Gastroesophageal sphincter (tissue), 3 donors: ENCODE data around the gene AP3S2.

ENCODE experiments used
- EP300 ChIP-seq: sonication (generic); formaldehyde crosslinking; IDR thresholded peaks from one replicate; pipeline ENCODE4 v1.6.1; 2017; ENCODE audit warnings: antibody characterized with exemption, mild to moderate bottlenecking
- POLR2A ChIP-seq, 2 donors: fragments of 450-650 bp; IDR thresholded peaks; one replicate each; pipeline ENCODE4 v1.6.1; 2017; ENCODE audit warnings: antibody characterized with exemption in 2 of 2, mild to moderate bottlenecking in 2 of 2, moderate library complexity in 1 of 2
- POLR2AphosphoS5 ChIP-seq: sonication (generic); formaldehyde crosslinking; IDR thresholded peaks from one replicate; pipeline ENCODE4 v1.6.1; 2017; ENCODE audit warnings: antibody characterized with exemption
- TF ChIP-seq, protein P1 (sequence below), 4 experiments: fragments of 200-600 bp in 2 of 4; fragments of 450-650 bp in 2 of 4; sonication (generic) in 1 of 4; IDR thresholded peaks; one replicate each; pipeline ENCODE4 v1.5.1; 2017 to 2019; ENCODE audit warnings: antibody characterized with exemption in 4 of 4, mild to moderate bottlenecking in 2 of 4, moderate library complexity in 2 of 4

DNA sequence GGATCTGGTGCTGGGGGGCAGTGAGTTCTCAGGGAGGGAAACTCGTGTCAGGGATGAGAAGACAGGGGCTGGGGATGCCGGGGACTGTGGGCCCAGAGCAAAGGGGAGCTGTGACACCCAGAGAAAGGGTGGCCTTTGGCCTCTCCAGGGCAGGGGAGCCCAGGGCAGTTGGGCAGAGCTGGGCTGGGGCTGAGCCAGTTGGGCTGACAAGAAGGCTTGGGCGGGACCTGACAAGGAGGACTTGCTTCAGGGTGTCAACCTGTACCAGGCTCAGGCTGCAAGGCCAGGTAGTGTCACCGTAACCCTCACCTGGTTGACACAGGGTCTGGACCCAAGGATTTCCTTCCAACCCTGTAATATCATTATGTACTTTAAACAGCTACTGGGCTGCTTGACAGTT is 66.0 kb downstream of the AP3S2 start:
- TF ChIP-seq, protein P1, sequence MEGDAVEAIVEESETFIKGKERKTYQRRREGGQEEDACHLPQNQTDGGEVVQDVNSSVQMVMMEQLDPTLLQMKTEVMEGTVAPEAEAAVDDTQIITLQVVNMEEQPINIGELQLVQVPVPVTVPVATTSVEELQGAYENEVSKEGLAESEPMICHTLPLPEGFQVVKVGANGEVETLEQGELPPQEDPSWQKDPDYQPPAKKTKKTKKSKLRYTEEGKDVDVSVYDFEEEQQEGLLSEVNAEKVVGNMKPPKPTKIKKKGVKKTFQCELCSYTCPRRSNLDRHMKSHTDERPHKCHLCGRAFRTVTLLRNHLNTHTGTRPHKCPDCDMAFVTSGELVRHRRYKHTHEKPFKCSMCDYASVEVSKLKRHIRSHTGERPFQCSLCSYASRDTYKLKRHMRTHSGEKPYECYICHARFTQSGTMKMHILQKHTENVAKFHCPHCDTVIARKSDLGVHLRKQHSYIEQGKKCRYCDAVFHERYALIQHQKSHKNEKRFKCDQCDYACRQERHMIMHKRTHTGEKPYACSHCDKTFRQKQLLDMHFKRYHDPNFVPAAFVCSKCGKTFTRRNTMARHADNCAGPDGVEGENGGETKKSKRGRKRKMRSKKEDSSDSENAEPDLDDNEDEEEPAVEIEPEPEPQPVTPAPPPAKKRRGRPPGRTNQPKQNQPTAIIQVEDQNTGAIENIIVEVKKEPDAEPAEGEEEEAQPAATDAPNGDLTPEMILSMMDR (IDR thresholded peaks at IDR 0.05) = no peak
- TF ChIP-seq POLR2AphosphoS5 (no peak), EP300 (no peak), POLR2A (IDR thresholded peaks at IDR 0.05) (no peak)
